K562 (cell line): Measurements from ENCODE around the gene ZNF687. TPM values are rescaled to one million over a fixed set of nuclear protein-coding genes. Genes with fewer than 3 reads are reported as not detected.

Source experiments
- ATAC-seq: fragments of 200-7000 bp; cut with Tn5 transposase; 3 replicates; pipeline ENCODE4 v1.9.1; 2020; ENCODE audit warnings: moderate library complexity
- BruUV-seq: library from RNA; stranded (reverse); fragments of 400-500 nt; replicated peaks from 2 replicates; lab custom pipeline; 2021; lab: Mats Ljungman, UMichigan
- CTCF ChIA-PET: fragments of 300-600 bp; formaldehyde crosslinking; extraction: SDS; loops from one replicate; lab custom pipeline; 2021; ENCODE audit warnings: low intra/inter-chr PET ratio; lab: Yijun Ruan, JAX
- POLR2A ChIA-PET: fragments of 300-600, 350-650 bp; sonication (Branson Sonifier 250); formaldehyde crosslinking; extraction: SDS; loops from one replicate; lab custom pipeline; 2021; ENCODE audit warnings: antibody characterized with exemption, inconsistent platforms; lab: Yijun Ruan, JAX
- DNase-seq, 4 experiments: peaks; one replicate each; pipeline versions ENCODE4 v3.0.0 to v3.0.0-alpha.2; 2011 to 2018; ENCODE audit warnings: low spot score in 3 of 4, mixed read lengths in 3 of 4; ENCODE audit errors: extremely low read depth in 1 of 4
- FAIRE-seq: peaks from 2 replicates; lab custom pipeline; 2011; peaks lifted over from hg19 to GRCh38; lab: Jason Lieb, UNC
- H2AFZ ChIP-seq: 2 replicates; pipeline ENCODE4 v1.6.0; 2011; ENCODE audit warnings: low read depth, low read length, control low read depth, inconsistent platforms
- H3K27ac ChIP-seq: fragments of 200-600 bp; 3 replicates; pipeline ENCODE4 v1.8.0; 2011; ENCODE audit warnings: low read depth, mild to moderate bottlenecking, control low read depth, inconsistent platforms, low read length, moderate library complexity, mixed read lengths; ENCODE audit errors: extremely low read depth
- H3K27me3 ChIP-seq, 2 experiments: fragments of 300-600 bp in 1 of 2; 2 replicates in 1 of 2; 3 replicates in 1 of 2; pipeline versions ENCODE4 v1.6.0 to v1.8.0; 2011; ENCODE audit warnings: inconsistent platforms in 2 of 2, low read length in 2 of 2, mild to moderate bottlenecking in 1 of 2, mixed read lengths in 1 of 2, moderate library complexity in 1 of 2; ENCODE audit not compliant: control insufficient read depth in 2 of 2, insufficient read depth in 2 of 2
- H3K36me3 ChIP-seq: fragments of 300-600 bp; 3 replicates; pipeline ENCODE4 v1.8.0; 2011; ENCODE audit warnings: mild to moderate bottlenecking, low read length, inconsistent platforms; ENCODE audit not compliant: control insufficient read depth, insufficient read depth
- H3K4me1 ChIP-seq, 2 experiments: fragments of 200-600 bp in 1 of 2; replicated peaks in 1 of 2; 2 replicates in 1 of 2; 3 replicates in 1 of 2; pipeline versions ENCODE4 v1.5.1 to v1.8.0; 2011; ENCODE audit warnings: inconsistent platforms in 2 of 2, low read length in 2 of 2, mild to moderate bottlenecking in 1 of 2, mixed read lengths in 1 of 2, moderate library complexity in 1 of 2; ENCODE audit not compliant: control insufficient read depth in 2 of 2, insufficient read depth in 2 of 2
- H3K4me2 ChIP-seq: 2 replicates; pipeline ENCODE4 v1.6.1; 2011; ENCODE audit warnings: low read length, control low read depth, inconsistent platforms, mixed read lengths; ENCODE audit not compliant: insufficient read depth
- H3K4me3 ChIP-seq: fragments of 200-600 bp; sonication (generic), shearing (Covaris generic); 2 replicates; pipeline ENCODE4 v1.5.1; 2016; ENCODE audit warnings: control low read depth, inconsistent platforms
- H3K79me2 ChIP-seq: fragments of 200-600 bp; 3 replicates; pipeline ENCODE4 v1.8.0; 2011; ENCODE audit warnings: low read length, inconsistent platforms; ENCODE audit not compliant: control insufficient read depth, insufficient read depth
- H3K9ac ChIP-seq, 2 experiments: 2 replicates each; pipeline versions ENCODE4 v1.6.0 to v1.6.1; 2011; ENCODE audit warnings: low read depth in 2 of 2, low read length in 2 of 2, control low read depth in 1 of 2, inconsistent platforms in 1 of 2, mild to moderate bottlenecking in 1 of 2, mixed read lengths in 1 of 2; ENCODE audit not compliant: insufficient read depth in 1 of 2
- H3K9me1 ChIP-seq: one replicate; pipeline ENCODE4 v1.6.0; 2011; ENCODE audit warnings: inconsistent platforms, mild to moderate bottlenecking, low read length, moderate library complexity; ENCODE audit not compliant: control insufficient read depth, insufficient read depth
- H3K9me3 ChIP-seq: replicated peaks from 2 replicates; pipeline ENCODE4 v1.5.1; 2011; ENCODE audit warnings: low read depth, low read length, inconsistent platforms; ENCODE audit not compliant: control insufficient read depth, insufficient read depth
- H4K20me1 ChIP-seq: replicated peaks from 2 replicates; pipeline ENCODE4 v1.6.1; 2011; ENCODE audit warnings: low read length, inconsistent platforms, mixed read lengths; ENCODE audit not compliant: control insufficient read depth, insufficient read depth
- C11orf30 ChIP-seq: fragments of 450-650 bp; IDR thresholded peaks from 2 replicates; pipeline ENCODE4 v1.6.1; 2016; ENCODE audit warnings: low read depth, mild to moderate bottlenecking
- MAFF ChIP-seq: IDR thresholded peaks from 2 replicates; pipeline ENCODE4 v1.6.1; 2012; ENCODE audit warnings: low read length, improper control_type of control experiment
- MAFG ChIP-seq: fragments of 450-650 bp; conservative IDR thresholded peaks from 2 replicates; pipeline ENCODE4 v1.6.1; 2016; ENCODE audit warnings: missing genetic modification characterization, missing compliant biosample characterization
- TFE3 ChIP-seq: fragments of 450-650 bp; formaldehyde crosslinking; IDR thresholded peaks from 2 replicates; pipeline ENCODE4 v1.4.0; 2020; ENCODE audit warnings: mild to moderate bottlenecking, mixed read lengths
- ZNF282 ChIP-seq: sonication (generic); formaldehyde crosslinking; IDR thresholded peaks from 2 replicates; pipeline ENCODE4 v1.8.1; 2023; ENCODE audit warnings: missing genetic modification reagents
- ZNF316 ChIP-seq: fragments of 450-650 bp; IDR thresholded peaks from 2 replicates; pipeline ENCODE4 v1.6.1; 2016
- WGBS: fragments of 100-300 bp; shearing (Covaris generic); methylation state at CpG from one replicate; pipeline ENCODE4 v1.1.6; 2016; ENCODE audit warnings: low coverage, mixed read lengths; ENCODE audit not compliant: insufficient coverage; ENCODE audit errors: missing lambda C conversion rate; 5-methylcytosine and 5-hydroxymethylcytosine counted together
- in situ Hi-C: fragments of 300-500 bp; cut with MboI; formaldehyde crosslinking; loops from 4 replicates; pipeline ENCODE4 v1.15.0; 2018; ENCODE audit warnings: inconsistent platforms, mixed read lengths
- intact Hi-C: fragments of 100-400 bp; cut with micrococcal nuclease; formaldehyde crosslinking; loops from 2 replicates; pipeline ENCODE4 v1.14.2; 2022
- polyA plus RNA-seq, 8 experiments: library from polyadenylated mRNA; depleted of rRNA in 4 of 8; stranded (reverse) in 5 of 8; unstranded in 3 of 8; fragments of >200 nt; fragmentation: Nextera tagmentation in 2 of 8; fragmentation: Illumina TruSeq in 1 of 8; extraction: Ambion mirVana in 2 of 8; extraction: Trizol in 1 of 8; gene quantifications; 2 replicates each; pipeline versions ENCODE4 v1.2.1 to v1.2.3, GENCODE V29; 2011 to 2014; ENCODE audit warnings: inconsistent platforms in 1 of 8, missing spikeins in 1 of 8
- total RNA-seq, 7 experiments: library from RNA; depleted of rRNA in 6 of 7; stranded (reverse); fragments of >200 nt in 6 of 7; fragmentation: Illumina TruSeq in 2 of 7; extraction: Trizol in 2 of 7; gene quantifications; 2 replicates each; pipeline versions ENCODE4 v1.2.1 to v1.2.3, GENCODE V29; 2011 to 2021; ENCODE audit warnings: low replicate concordance in 1 of 7

Gene ZNF687
- total and polyA plus RNA-seq, 9 of the 15 experiments (the other 6 are each of a cell fraction or from before 2014, with no cell fraction given) = 0.13 to 26.4 (median 10.6) TPM

- FAIRE-seq = no peak
- WGBS = 78% methylated on average over 7 of the region's 8 CpGs
Observed at GRCh38 chr1:151266821-151267220, 15.3 kb upstream of the ZNF687 start.

More at GRCh38 chr1:151266821-151267220, 15.3 kb upstream of the ZNF687 start:
- no peak overlapping the region for H3K4me3 ChIP-seq
- in situ Hi-C loops = no loop called here
- peaks cover 75% of the 10 kb centered on the region for H3K36me3 ChIP-seq
- H3K9ac ChIP-seq = no peak overlapping the region
- no peak overlapping the region for H2AFZ ChIP-seq
- BruUV-seq = no TSS peak
- no peak overlapping the region for H3K4me2 ChIP-seq
- TF ChIP-seq ZNF282 (CRISPR knock-in tag) (no peak), MAFF (0 out of 2 replicates have a peak, but pooled peaks have one; percentile 18), MAFG (tag) (peak; percentile 30; the same call in 1 of the 2 replicates), ZNF316 (peak; percentile 55), TFE3 (CRISPR knock-in tag) (no peak), C11orf30 (peak; percentile 27; the same call in 1 of the 2 replicates)
- H3K27me3 ChIP-seq = no peaks in the 10 kb centered on the region
- intact Hi-C loops = no loop called here
- DNase-seq = no peak
- no peaks in the 10 kb centered on the region for H3K9me3 ChIP-seq
- ChIA-PET POLR2A (interaction anchor here (1.3 to 3.8 kb wide), 4 partner anchors 10 to 15 kb away, joined by 6 to 29 read pairs (median 7); partner anchors contain the start of genes PSMD4 and ZNF687), CTCF (interaction anchor here (0.7 kb wide), 1 partner anchor 39 kb away, joined by 3 read pairs; no protein-coding TSS in a partner anchor)
- no peak for ATAC-seq
- peaks cover 4% of the 10 kb centered on the region; the same call in 1 of the 3 replicates for H3K79me2 ChIP-seq
- H3K9me1 ChIP-seq = no peaks in the 10 kb centered on the region
- peaks cover 0 to 5% of the 10 kb centered on the region in 2 experiments; a peak in 1 of 5 replicates for H3K4me1 ChIP-seq
- no peaks in the 10 kb centered on the region for H4K20me1 ChIP-seq
- no peak overlapping the region for H3K27ac ChIP-seq
